ENCODE data around the gene TBC1D19. TPM values are rescaled to one million over a fixed set of nuclear protein-coding genes. Genes with fewer than 3 reads are reported as not detected.

Gene TBC1D19
- total and polyA plus RNA-seq, 4 donors = 2.1 to 41.6 (median 8.3) TPM

DNA sequence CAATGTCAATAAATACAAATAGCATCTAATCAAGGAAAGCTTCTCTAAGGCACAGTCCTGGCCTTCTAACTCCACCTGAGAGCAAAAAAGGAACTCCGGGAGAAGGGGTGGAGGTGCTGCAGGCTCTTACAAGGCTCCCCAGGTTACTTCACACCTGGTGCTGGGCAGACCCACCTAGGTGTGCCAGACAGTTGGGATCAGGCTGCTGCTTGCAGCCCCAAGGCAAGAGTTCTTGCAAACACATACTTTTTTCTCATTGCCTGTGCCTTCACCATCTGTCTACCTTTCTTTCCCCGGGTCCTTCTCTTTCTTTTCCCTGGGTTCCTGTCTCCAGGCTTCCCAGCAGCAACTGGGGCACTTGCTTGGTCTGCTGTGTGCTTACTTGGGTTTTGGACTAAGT, 195.3 kb downstream of the TBC1D19 start:
- DNase-seq (no peak), ATAC-seq (ENCODE audit: insufficient read depth, low FRiP score) (no peak)
- H3K4me1 ChIP-seq (ENCODE audit: control insufficient read depth in 5 of 5, insufficient read depth in 5 of 5, low read length in 5 of 5) = peaks cover 0 to 2% (median 0%) of the 10 kb centered on the region in 5 donors
- peaks cover 0 to 12% (median 4%) of the 10 kb centered on the region in 4 donors for H3K36me3 ChIP-seq (ENCODE audit: control insufficient read depth in 4 of 4, insufficient read depth in 4 of 4, low read length in 4 of 4)
- TF ChIP-seq, protein P1, sequence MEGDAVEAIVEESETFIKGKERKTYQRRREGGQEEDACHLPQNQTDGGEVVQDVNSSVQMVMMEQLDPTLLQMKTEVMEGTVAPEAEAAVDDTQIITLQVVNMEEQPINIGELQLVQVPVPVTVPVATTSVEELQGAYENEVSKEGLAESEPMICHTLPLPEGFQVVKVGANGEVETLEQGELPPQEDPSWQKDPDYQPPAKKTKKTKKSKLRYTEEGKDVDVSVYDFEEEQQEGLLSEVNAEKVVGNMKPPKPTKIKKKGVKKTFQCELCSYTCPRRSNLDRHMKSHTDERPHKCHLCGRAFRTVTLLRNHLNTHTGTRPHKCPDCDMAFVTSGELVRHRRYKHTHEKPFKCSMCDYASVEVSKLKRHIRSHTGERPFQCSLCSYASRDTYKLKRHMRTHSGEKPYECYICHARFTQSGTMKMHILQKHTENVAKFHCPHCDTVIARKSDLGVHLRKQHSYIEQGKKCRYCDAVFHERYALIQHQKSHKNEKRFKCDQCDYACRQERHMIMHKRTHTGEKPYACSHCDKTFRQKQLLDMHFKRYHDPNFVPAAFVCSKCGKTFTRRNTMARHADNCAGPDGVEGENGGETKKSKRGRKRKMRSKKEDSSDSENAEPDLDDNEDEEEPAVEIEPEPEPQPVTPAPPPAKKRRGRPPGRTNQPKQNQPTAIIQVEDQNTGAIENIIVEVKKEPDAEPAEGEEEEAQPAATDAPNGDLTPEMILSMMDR (IDR thresholded peaks at IDR 0.05; ENCODE audit: control extremely low read depth, extremely low read depth) = no peak
- no peaks in the 10 kb centered on the region for H3K9me3 ChIP-seq (ENCODE audit: control insufficient read depth in 4 of 4, insufficient read depth in 3 of 4, low read length in 3 of 4)
- no peaks in the 10 kb centered on the region for H3K27me3 ChIP-seq (ENCODE audit: control insufficient read depth in 3 of 3, insufficient read depth in 3 of 3, low read length in 2 of 3)
- H3K27ac ChIP-seq (ENCODE audit: low read depth in 1 of 2, low read length in 1 of 2) = no peak overlapping the region
- no peak overlapping the region for H3K9ac ChIP-seq (ENCODE audit: insufficient read depth in 1 of 2, low read length in 2 of 2)
- H3K4me3 ChIP-seq = no peak overlapping the region
- 92 to 93% methylated on average over 2 of the region's 2 CpGs for WGBS, 2 donors

GRCh38 chr4:26779674-26780073, 195.8 kb downstream of the TBC1D19 start:
- Histone ChIP-seq H3K9me3 (ENCODE audit: control insufficient read depth in 4 of 4, insufficient read depth in 3 of 4, low read length in 3 of 4) (no peaks in the 10 kb centered on the region), H3K36me3 (ENCODE audit: control insufficient read depth in 4 of 4, insufficient read depth in 4 of 4, low read length in 4 of 4) (peaks cover 0 to 7% (median 4%) of the 10 kb centered on the region in 4 donors), H3K4me3 (no peak overlapping the region), H3K9ac (ENCODE audit: insufficient read depth in 1 of 2, low read length in 2 of 2) (no peak overlapping the region), H3K27ac (ENCODE audit: low read depth in 1 of 2, low read length in 1 of 2) (no peak overlapping the region), H3K4me1 (ENCODE audit: control insufficient read depth in 5 of 5, insufficient read depth in 5 of 5, low read length in 5 of 5) (peaks cover 0 to 2% (median 0%) of the 10 kb centered on the region in 5 donors), H3K27me3 (ENCODE audit: control insufficient read depth in 3 of 3, insufficient read depth in 3 of 3, low read length in 2 of 3) (no peaks in the 10 kb centered on the region)
- ATAC-seq (ENCODE audit: insufficient read depth, low FRiP score) = no peak
- WGBS, 2 donors = 90 to 96% methylated on average over 2 of the region's 2 CpGs
- TF ChIP-seq, protein P1 (IDR thresholded peaks at IDR 0.05; ENCODE audit: control extremely low read depth, extremely low read depth) = no peak
- no peak for DNase-seq

DNA sequence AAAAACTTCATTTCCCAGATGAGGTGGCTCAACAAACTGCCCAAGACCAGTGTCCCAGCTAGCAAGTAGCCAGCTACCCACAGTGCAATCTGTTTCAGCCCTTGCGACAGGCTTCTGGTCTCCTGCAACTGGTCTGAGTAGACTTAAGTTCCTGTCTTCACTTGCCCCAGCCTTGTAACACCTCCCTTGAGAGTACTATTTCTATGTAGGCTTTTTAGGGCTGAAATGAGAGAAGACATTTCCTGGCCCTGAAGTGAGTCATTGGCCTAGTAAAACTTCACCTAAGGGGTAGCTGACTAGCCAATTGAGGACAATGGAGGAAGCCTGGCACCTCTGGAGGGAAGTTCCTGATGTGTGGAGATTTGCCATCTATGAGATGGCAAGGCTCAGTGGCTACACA, 196.7 kb downstream of the TBC1D19 start:
- ATAC-seq (ENCODE audit: insufficient read depth, low FRiP score) (no peak), DNase-seq (no peak)
- peaks cover 0 to 2% (median 0%) of the 10 kb centered on the region in 5 donors for H3K4me1 ChIP-seq (ENCODE audit: control insufficient read depth in 5 of 5, insufficient read depth in 5 of 5, low read length in 5 of 5)
- 73 to 91% methylated on average over 1 of the region's 1 CpG for WGBS, 2 donors
- no peaks in the 10 kb centered on the region for H3K27me3 ChIP-seq (ENCODE audit: control insufficient read depth in 3 of 3, insufficient read depth in 3 of 3, low read length in 2 of 3)
- peaks cover 0 to 3% (median 3%) of the 10 kb centered on the region in 4 donors for H3K36me3 ChIP-seq (ENCODE audit: control insufficient read depth in 4 of 4, insufficient read depth in 4 of 4, low read length in 4 of 4)
- H3K4me3 ChIP-seq = no peak overlapping the region
- no peaks in the 10 kb centered on the region for H3K9me3 ChIP-seq (ENCODE audit: control insufficient read depth in 4 of 4, insufficient read depth in 3 of 4, low read length in 3 of 4)
- no peak overlapping the region for H3K27ac ChIP-seq (ENCODE audit: low read depth in 1 of 2, low read length in 1 of 2)
- no peak overlapping the region for H3K9ac ChIP-seq (ENCODE audit: insufficient read depth in 1 of 2, low read length in 2 of 2)
- TF ChIP-seq, protein P1 (IDR thresholded peaks at IDR 0.05; ENCODE audit: control extremely low read depth, extremely low read depth) = no peak
